ENCODE results near the gene DPP6.

DNA sequence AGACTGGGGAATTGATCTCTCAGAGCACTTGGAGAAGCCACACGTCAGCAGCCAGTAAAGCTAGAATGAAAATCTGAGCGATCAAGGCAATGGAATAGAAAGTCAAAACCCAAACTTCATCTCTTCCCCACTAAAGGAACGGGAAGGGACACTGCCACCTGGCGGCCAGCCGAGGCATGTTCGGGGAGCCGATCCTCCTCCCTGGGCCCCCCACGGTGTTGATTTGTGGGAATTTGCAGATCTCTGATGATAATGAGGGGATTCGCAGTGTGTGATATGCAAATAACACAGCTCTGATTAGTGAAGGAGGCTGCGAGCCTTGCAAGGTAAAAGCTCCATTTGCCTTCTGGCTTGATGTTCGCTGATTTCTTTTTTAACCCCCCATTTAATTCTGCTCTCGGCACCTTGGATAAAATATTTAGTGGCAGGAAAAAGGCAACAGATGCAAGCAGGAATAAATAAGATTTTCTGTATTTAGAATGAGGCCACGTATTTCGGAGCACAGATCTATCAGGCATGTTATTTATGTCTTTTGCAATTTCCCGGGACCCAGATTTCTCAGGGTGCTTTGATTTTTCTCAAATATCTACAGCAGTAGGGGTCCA is 692.2 kb downstream of the DPP6 start:
- TF ChIP-seq MAFK (IDR thresholded peaks at IDR 0.05; ENCODE audit: low read depth, low read length) (no peak), FOSL1 (IDR thresholded peaks at IDR 0.05; ENCODE audit: insufficient read depth, low read depth, low read length) (no peak), PHF8 (conservative IDR thresholded peaks at IDR 0.05; ENCODE audit: low read depth, low read length) (no peak), CHD1 (IDR thresholded peaks at IDR 0.05; ENCODE audit: low read depth, low read length) (no peak), GABPA (IDR thresholded peaks at IDR 0.05; ENCODE audit: borderline replicate concordance, insufficient read depth, low read length) (0 out of 2 replicates have a peak, but pooled peaks have one; percentile 31), NRF1 (IDR thresholded peaks at IDR 0.05; ENCODE audit: low read depth, low read length) (no peak), CREB1 (IDR thresholded peaks at IDR 0.05) (no peak), JUND (IDR thresholded peaks at IDR 0.05; ENCODE audit: low read length) (no peak), SIX5 (IDR thresholded peaks at IDR 0.05; ENCODE audit: low read depth, low read length) (no peak), POLR2AphosphoS5 (IDR thresholded peaks at IDR 0.05; ENCODE audit: low read depth, low read length) (no peak), RNF2 (IDR thresholded peaks at IDR 0.05; ENCODE audit: borderline replicate concordance, low read depth, low read length, missing control alignments, poor library complexity, severe bottlenecking) (no peak)
- TF ChIP-seq, protein P1, sequence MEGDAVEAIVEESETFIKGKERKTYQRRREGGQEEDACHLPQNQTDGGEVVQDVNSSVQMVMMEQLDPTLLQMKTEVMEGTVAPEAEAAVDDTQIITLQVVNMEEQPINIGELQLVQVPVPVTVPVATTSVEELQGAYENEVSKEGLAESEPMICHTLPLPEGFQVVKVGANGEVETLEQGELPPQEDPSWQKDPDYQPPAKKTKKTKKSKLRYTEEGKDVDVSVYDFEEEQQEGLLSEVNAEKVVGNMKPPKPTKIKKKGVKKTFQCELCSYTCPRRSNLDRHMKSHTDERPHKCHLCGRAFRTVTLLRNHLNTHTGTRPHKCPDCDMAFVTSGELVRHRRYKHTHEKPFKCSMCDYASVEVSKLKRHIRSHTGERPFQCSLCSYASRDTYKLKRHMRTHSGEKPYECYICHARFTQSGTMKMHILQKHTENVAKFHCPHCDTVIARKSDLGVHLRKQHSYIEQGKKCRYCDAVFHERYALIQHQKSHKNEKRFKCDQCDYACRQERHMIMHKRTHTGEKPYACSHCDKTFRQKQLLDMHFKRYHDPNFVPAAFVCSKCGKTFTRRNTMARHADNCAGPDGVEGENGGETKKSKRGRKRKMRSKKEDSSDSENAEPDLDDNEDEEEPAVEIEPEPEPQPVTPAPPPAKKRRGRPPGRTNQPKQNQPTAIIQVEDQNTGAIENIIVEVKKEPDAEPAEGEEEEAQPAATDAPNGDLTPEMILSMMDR (IDR thresholded peaks at IDR 0.05; ENCODE audit: control extremely low read depth in 1 of 3, insufficient read depth in 1 of 3, low read depth in 1 of 3, low read length in 3 of 3), result peak; percentile 85 to 95 (median 95)
- TF ChIP-seq, protein P2, sequence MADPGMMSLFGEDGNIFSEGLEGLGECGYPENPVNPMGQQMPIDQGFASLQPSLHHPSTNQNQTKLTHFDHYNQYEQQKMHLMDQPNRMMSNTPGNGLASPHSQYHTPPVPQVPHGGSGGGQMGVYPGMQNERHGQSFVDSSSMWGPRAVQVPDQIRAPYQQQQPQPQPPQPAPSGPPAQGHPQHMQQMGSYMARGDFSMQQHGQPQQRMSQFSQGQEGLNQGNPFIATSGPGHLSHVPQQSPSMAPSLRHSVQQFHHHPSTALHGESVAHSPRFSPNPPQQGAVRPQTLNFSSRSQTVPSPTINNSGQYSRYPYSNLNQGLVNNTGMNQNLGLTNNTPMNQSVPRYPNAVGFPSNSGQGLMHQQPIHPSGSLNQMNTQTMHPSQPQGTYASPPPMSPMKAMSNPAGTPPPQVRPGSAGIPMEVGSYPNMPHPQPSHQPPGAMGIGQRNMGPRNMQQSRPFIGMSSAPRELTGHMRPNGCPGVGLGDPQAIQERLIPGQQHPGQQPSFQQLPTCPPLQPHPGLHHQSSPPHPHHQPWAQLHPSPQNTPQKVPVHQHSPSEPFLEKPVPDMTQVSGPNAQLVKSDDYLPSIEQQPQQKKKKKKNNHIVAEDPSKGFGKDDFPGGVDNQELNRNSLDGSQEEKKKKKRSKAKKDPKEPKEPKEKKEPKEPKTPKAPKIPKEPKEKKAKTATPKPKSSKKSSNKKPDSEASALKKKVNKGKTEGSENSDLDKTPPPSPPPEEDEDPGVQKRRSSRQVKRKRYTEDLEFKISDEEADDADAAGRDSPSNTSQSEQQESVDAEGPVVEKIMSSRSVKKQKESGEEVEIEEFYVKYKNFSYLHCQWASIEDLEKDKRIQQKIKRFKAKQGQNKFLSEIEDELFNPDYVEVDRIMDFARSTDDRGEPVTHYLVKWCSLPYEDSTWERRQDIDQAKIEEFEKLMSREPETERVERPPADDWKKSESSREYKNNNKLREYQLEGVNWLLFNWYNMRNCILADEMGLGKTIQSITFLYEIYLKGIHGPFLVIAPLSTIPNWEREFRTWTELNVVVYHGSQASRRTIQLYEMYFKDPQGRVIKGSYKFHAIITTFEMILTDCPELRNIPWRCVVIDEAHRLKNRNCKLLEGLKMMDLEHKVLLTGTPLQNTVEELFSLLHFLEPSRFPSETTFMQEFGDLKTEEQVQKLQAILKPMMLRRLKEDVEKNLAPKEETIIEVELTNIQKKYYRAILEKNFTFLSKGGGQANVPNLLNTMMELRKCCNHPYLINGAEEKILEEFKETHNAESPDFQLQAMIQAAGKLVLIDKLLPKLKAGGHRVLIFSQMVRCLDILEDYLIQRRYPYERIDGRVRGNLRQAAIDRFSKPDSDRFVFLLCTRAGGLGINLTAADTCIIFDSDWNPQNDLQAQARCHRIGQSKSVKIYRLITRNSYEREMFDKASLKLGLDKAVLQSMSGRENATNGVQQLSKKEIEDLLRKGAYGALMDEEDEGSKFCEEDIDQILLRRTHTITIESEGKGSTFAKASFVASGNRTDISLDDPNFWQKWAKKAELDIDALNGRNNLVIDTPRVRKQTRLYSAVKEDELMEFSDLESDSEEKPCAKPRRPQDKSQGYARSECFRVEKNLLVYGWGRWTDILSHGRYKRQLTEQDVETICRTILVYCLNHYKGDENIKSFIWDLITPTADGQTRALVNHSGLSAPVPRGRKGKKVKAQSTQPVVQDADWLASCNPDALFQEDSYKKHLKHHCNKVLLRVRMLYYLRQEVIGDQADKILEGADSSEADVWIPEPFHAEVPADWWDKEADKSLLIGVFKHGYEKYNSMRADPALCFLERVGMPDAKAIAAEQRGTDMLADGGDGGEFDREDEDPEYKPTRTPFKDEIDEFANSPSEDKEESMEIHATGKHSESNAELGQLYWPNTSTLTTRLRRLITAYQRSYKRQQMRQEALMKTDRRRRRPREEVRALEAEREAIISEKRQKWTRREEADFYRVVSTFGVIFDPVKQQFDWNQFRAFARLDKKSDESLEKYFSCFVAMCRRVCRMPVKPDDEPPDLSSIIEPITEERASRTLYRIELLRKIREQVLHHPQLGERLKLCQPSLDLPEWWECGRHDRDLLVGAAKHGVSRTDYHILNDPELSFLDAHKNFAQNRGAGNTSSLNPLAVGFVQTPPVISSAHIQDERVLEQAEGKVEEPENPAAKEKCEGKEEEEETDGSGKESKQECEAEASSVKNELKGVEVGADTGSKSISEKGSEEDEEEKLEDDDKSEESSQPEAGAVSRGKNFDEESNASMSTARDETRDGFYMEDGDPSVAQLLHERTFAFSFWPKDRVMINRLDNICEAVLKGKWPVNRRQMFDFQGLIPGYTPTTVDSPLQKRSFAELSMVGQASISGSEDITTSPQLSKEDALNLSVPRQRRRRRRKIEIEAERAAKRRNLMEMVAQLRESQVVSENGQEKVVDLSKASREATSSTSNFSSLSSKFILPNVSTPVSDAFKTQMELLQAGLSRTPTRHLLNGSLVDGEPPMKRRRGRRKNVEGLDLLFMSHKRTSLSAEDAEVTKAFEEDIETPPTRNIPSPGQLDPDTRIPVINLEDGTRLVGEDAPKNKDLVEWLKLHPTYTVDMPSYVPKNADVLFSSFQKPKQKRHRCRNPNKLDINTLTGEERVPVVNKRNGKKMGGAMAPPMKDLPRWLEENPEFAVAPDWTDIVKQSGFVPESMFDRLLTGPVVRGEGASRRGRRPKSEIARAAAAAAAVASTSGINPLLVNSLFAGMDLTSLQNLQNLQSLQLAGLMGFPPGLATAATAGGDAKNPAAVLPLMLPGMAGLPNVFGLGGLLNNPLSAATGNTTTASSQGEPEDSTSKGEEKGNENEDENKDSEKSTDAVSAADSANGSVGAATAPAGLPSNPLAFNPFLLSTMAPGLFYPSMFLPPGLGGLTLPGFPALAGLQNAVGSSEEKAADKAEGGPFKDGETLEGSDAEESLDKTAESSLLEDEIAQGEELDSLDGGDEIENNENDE (IDR thresholded peaks at IDR 0.05; ENCODE audit: insufficient replicate concordance, low read length), result no peak
